Liver (tissue), 9 donors: ENCODE measurements around the gene ZNRF3. TPM values are rescaled to one million over a fixed set of nuclear protein-coding genes. Genes with fewer than 3 reads are reported as not detected.

Source experiments
- DNase-seq: peaks from one replicate; pipeline ENCODE4 v3.0.0-alpha.2; 2017; ENCODE audit warnings: low spot score
- H3K27ac ChIP-seq, 2 donors: one replicate each; pipeline ENCODE4 v1.7.0; 2013; ENCODE audit warnings: inconsistent platforms in 2 of 2, low read length in 2 of 2, control low read depth in 1 of 2, low read depth in 1 of 2, mild to moderate bottlenecking in 1 of 2
- H3K27me3 ChIP-seq, 4 donors: one replicate each; pipeline versions ENCODE4 v1.6.1 to v1.7.0; 2013; ENCODE audit warnings: low read length in 3 of 4, inconsistent platforms in 1 of 4, mild to moderate bottlenecking in 1 of 4, moderate library complexity in 1 of 4; ENCODE audit not compliant: control insufficient read depth in 4 of 4, insufficient read depth in 4 of 4
- H3K36me3 ChIP-seq, 4 donors: one replicate each; pipeline versions ENCODE4 v1.6.1 to v1.7.0; 2013; ENCODE audit warnings: low read length in 3 of 4, mild to moderate bottlenecking in 3 of 4, low read depth in 1 of 4, moderate library complexity in 1 of 4; ENCODE audit not compliant: control insufficient read depth in 4 of 4, insufficient read depth in 3 of 4
- H3K4me1 ChIP-seq, 4 donors: one replicate each; pipeline versions ENCODE4 v1.6.1 to v1.7.0; 2013; ENCODE audit warnings: low read length in 3 of 4, mild to moderate bottlenecking in 3 of 4, moderate library complexity in 1 of 4; ENCODE audit not compliant: control insufficient read depth in 4 of 4, insufficient read depth in 4 of 4
- H3K4me3 ChIP-seq, 3 donors: one replicate each; pipeline versions ENCODE4 v1.6.1 to v1.7.0; 2013; ENCODE audit warnings: low read length in 3 of 3, control low read depth in 1 of 3, low read depth in 1 of 3, mild to moderate bottlenecking in 1 of 3
- H3K9ac ChIP-seq, 2 donors: one replicate each; pipeline ENCODE4 v1.7.0; 2013; ENCODE audit warnings: low read length in 2 of 2, mild to moderate bottlenecking in 2 of 2, moderate library complexity in 2 of 2, control low read depth in 1 of 2, low read depth in 1 of 2
- H3K9me3 ChIP-seq, 4 donors: one replicate each; pipeline versions ENCODE4 v1.6.1 to v1.7.0; 2013; ENCODE audit warnings: low read length in 3 of 4; ENCODE audit not compliant: control insufficient read depth in 4 of 4
- EGR1 ChIP-seq, 2 donors: IDR thresholded peaks; 2 replicates each; pipeline ENCODE4 v1.6.1; 2016 to 2018; ENCODE audit warnings: antibody characterized with exemption in 2 of 2, low read depth in 2 of 2
- FOXA1 ChIP-seq: IDR thresholded peaks from 2 replicates; pipeline ENCODE4 v1.6.1; 2016; ENCODE audit warnings: antibody characterized with exemption
- FOXA2 ChIP-seq: IDR thresholded peaks from 2 replicates; pipeline ENCODE4 v1.6.1; 2016; ENCODE audit warnings: antibody characterized with exemption
- GABPA ChIP-seq, 2 donors: IDR thresholded peaks in 1 of 2; conservative IDR thresholded peaks in 1 of 2; 2 replicates each; pipeline ENCODE4 v1.6.1; 2016; ENCODE audit warnings: antibody characterized with exemption in 2 of 2, mild to moderate bottlenecking in 1 of 2, moderate library complexity in 1 of 2
- HNF4A ChIP-seq, 2 donors: conservative IDR thresholded peaks; 2 replicates each; pipeline ENCODE4 v1.6.1; 2016; ENCODE audit warnings: antibody characterized with exemption in 2 of 2, mild to moderate bottlenecking in 2 of 2
- HNF4G ChIP-seq: IDR thresholded peaks from 2 replicates; pipeline ENCODE4 v1.6.1; 2016; ENCODE audit warnings: antibody characterized with exemption
- NR2F2 ChIP-seq: IDR thresholded peaks from 2 replicates; pipeline ENCODE4 v1.6.1; 2016; ENCODE audit warnings: antibody characterized with exemption
- RAD21 ChIP-seq, 2 donors: IDR thresholded peaks; 2 replicates each; pipeline ENCODE4 v1.6.1; 2016; ENCODE audit warnings: antibody characterized with exemption in 2 of 2, mild to moderate bottlenecking in 2 of 2
- RXRA ChIP-seq, 2 donors: IDR thresholded peaks; 2 replicates each; pipeline ENCODE4 v1.6.1; 2017 to 2018; ENCODE audit warnings: antibody characterized with exemption in 2 of 2, mild to moderate bottlenecking in 1 of 2
- SP1 ChIP-seq: IDR thresholded peaks from 2 replicates; pipeline ENCODE4 v1.6.1; 2018; ENCODE audit warnings: antibody characterized with exemption, mild to moderate bottlenecking
- YY1 ChIP-seq: IDR thresholded peaks from 2 replicates; pipeline ENCODE4 v1.6.1; 2016; ENCODE audit warnings: antibody characterized with exemption, mild to moderate bottlenecking
- WGBS: extraction: QIAGEN DNeasy Blood & Tissue Kit; methylation state at CpG from one replicate; pipeline ENCODE4 v1.1.7; 2013; 5-methylcytosine and 5-hydroxymethylcytosine counted together
- polyA plus RNA-seq, 2 donors: library from polyadenylated mRNA; stranded (reverse) in 1 of 2; unstranded in 1 of 2; fragments of 200-250 nt in 1 of 2; fragments of >200 nt in 1 of 2; fragmentation: Nextera tagmentation in 1 of 2; extraction: Ambion mirVana in 1 of 2; gene quantifications; one replicate each; pipeline versions ENCODE4 v1.2.1 to v1.2.3, GENCODE V29; 2013 to 2015
- total RNA-seq, 2 donors: library from RNA; depleted of rRNA; stranded (reverse); fragments of >200 nt; gene quantifications; one replicate each; pipeline ENCODE4 v1.2.3, GENCODE V29; 2014
- TF ChIP-seq, protein P1 (sequence below): IDR thresholded peaks from 2 replicates; pipeline ENCODE4 v1.6.1; 2016; ENCODE audit warnings: antibody characterized with exemption
- TF ChIP-seq, protein P2 (sequence below): fragments of 150-350 bp; IDR thresholded peaks from 2 replicates; pipeline ENCODE4 v1.5.1; 2017; ENCODE audit warnings: improper control_type of control experiment, low read depth, low read length; ENCODE audit not compliant: missing input control
- TF ChIP-seq, protein P3 (sequence below): IDR thresholded peaks from 2 replicates; pipeline ENCODE4 v1.6.1; 2016; ENCODE audit warnings: antibody characterized with exemption, mild to moderate bottlenecking
- TF ChIP-seq, protein P4 (sequence below): IDR thresholded peaks from 2 replicates; pipeline ENCODE4 v1.6.1; 2016; ENCODE audit warnings: antibody characterized with exemption
- TF ChIP-seq, protein P5 (sequence below): IDR thresholded peaks from 2 replicates; pipeline ENCODE4 v1.6.1; 2016; ENCODE audit warnings: antibody characterized with exemption
- donor health status: healthy.
- donor health status: healthy.
- donor health status: healthy.
- donor health status: healthy.
- donor health status: healthy.

The ZNRF3 gene
- total and polyA plus RNA-seq, 4 donors: 2.2 to 5.9 (median 4.7) TPM

DNA sequence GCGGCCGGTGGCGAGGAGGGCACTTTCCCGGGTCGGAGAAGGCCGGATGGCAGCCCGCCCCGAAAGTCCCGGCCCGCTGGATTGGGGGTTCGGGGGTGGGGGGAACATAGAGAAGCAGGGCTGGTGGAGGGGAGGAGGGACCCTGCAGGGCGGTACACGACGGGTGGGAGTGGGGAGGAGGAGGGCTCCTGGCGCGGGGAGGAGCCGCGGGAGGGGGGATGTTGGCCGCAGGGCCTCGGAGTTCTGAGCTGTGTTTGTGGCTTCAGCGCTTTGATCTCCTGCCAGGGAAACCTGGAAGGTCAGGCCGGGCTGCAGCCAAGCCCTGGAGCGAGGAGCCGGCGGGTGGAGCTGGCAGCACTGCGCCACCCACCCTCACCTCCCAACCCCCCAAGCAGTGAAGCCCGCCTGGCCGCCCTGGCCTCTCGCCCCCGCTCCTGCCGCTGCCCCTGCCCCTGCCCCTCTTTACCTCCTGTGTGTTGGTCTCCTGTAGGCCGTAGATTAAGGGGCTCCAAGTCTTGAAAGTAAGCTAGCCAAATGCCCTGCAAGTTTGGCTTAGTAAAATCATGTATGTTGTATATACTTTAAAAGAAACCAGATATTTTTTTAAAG is 147.3 kb downstream of the ZNRF3 start:
- H3K4me1 ChIP-seq: peaks cover 15 to 47% (median 29%) of the 10 kb centered on the region in 4 donors
- peak; percentile 76 for DNase-seq
- TF ChIP-seq, protein P1, sequence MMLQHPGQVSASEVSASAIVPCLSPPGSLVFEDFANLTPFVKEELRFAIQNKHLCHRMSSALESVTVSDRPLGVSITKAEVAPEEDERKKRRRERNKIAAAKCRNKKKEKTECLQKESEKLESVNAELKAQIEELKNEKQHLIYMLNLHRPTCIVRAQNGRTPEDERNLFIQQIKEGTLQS: no peak
- no peak for TF ChIP-seq FOXA1
- TF ChIP-seq, protein P2, sequence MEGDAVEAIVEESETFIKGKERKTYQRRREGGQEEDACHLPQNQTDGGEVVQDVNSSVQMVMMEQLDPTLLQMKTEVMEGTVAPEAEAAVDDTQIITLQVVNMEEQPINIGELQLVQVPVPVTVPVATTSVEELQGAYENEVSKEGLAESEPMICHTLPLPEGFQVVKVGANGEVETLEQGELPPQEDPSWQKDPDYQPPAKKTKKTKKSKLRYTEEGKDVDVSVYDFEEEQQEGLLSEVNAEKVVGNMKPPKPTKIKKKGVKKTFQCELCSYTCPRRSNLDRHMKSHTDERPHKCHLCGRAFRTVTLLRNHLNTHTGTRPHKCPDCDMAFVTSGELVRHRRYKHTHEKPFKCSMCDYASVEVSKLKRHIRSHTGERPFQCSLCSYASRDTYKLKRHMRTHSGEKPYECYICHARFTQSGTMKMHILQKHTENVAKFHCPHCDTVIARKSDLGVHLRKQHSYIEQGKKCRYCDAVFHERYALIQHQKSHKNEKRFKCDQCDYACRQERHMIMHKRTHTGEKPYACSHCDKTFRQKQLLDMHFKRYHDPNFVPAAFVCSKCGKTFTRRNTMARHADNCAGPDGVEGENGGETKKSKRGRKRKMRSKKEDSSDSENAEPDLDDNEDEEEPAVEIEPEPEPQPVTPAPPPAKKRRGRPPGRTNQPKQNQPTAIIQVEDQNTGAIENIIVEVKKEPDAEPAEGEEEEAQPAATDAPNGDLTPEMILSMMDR: no peak
- TF ChIP-seq NR2F2: peak; percentile 49
- TF ChIP-seq HNF4A (conservative IDR thresholded peaks at IDR 0.05): peak; percentile 29 to 46
- TF ChIP-seq SP1: peak; percentile 40
- no peak for TF ChIP-seq FOXA2
- TF ChIP-seq RAD21 (IDR thresholded peaks at IDR 0.05): peak in 1 of 2 donors; percentile 41
- TF ChIP-seq, protein P3, sequence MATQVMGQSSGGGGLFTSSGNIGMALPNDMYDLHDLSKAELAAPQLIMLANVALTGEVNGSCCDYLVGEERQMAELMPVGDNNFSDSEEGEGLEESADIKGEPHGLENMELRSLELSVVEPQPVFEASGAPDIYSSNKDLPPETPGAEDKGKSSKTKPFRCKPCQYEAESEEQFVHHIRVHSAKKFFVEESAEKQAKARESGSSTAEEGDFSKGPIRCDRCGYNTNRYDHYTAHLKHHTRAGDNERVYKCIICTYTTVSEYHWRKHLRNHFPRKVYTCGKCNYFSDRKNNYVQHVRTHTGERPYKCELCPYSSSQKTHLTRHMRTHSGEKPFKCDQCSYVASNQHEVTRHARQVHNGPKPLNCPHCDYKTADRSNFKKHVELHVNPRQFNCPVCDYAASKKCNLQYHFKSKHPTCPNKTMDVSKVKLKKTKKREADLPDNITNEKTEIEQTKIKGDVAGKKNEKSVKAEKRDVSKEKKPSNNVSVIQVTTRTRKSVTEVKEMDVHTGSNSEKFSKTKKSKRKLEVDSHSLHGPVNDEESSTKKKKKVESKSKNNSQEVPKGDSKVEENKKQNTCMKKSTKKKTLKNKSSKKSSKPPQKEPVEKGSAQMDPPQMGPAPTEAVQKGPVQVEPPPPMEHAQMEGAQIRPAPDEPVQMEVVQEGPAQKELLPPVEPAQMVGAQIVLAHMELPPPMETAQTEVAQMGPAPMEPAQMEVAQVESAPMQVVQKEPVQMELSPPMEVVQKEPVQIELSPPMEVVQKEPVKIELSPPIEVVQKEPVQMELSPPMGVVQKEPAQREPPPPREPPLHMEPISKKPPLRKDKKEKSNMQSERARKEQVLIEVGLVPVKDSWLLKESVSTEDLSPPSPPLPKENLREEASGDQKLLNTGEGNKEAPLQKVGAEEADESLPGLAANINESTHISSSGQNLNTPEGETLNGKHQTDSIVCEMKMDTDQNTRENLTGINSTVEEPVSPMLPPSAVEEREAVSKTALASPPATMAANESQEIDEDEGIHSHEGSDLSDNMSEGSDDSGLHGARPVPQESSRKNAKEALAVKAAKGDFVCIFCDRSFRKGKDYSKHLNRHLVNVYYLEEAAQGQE: no peak
- TF ChIP-seq YY1: no peak
- TF ChIP-seq GABPA (IDR thresholded peaks at IDR 0.05 in 1 of 2, conservative IDR thresholded peaks at IDR 0.05 in 1 of 2): no peak
- TF ChIP-seq EGR1 (IDR thresholded peaks at IDR 0.05; ENCODE audit: low read depth in 2 of 2): no peak
- TF ChIP-seq HNF4G: no peak
- peak; percentile 65 for TF ChIP-seq RXRA (IDR thresholded peaks at IDR 0.05)
- TF ChIP-seq, protein P4, sequence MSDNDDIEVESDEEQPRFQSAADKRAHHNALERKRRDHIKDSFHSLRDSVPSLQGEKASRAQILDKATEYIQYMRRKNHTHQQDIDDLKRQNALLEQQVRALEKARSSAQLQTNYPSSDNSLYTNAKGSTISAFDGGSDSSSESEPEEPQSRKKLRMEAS: no peak
- TF ChIP-seq, protein P5, sequence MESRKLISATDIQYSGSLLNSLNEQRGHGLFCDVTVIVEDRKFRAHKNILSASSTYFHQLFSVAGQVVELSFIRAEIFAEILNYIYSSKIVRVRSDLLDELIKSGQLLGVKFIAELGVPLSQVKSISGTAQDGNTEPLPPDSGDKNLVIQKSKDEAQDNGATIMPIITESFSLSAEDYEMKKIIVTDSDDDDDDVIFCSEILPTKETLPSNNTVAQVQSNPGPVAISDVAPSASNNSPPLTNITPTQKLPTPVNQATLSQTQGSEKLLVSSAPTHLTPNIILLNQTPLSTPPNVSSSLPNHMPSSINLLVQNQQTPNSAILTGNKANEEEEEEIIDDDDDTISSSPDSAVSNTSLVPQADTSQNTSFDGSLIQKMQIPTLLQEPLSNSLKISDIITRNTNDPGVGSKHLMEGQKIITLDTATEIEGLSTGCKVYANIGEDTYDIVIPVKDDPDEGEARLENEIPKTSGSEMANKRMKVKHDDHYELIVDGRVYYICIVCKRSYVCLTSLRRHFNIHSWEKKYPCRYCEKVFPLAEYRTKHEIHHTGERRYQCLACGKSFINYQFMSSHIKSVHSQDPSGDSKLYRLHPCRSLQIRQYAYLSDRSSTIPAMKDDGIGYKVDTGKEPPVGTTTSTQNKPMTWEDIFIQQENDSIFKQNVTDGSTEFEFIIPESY: no peak

More for the DNA sequence above, 147.3 kb downstream of the ZNRF3 start:
- Histone ChIP-seq H3K27ac (peak overlapping the region; percentile 92 to 97), H3K27me3 (no peaks in the 10 kb centered on the region), H3K36me3 (no peaks in the 10 kb centered on the region), H3K4me3 (peak overlapping the region; percentile 20 to 64 (median 46)), H3K9ac (peak overlapping the region; percentile 70 to 83), H3K9me3 (no peaks in the 10 kb centered on the region)
- WGBS: 5% methylated on average over 32 of the region's 32 CpGs
